ENCODE results near the gene SLC48A1. TPM values are rescaled to one million over a fixed set of nuclear protein-coding genes. Genes with fewer than 3 reads are reported as not detected.

SLC48A1 gene
- total RNA-seq, 2 experiments from 2014 or later: 4.5 to 5.8 TPM

GRCh38 chr12:47777741-47778558 lies 4.9 kb downstream of the SLC48A1 start:
- Histone ChIP-seq H3K36me3 (ENCODE audit: insufficient read depth, low read length) (peaks cover 7% of the 10 kb centered on the region), H3K4me1 (ENCODE audit: insufficient read depth, low read length) (peaks cover 35% of the 10 kb centered on the region), H3K9me3 (ENCODE audit: control insufficient read depth in 1 of 2, insufficient read depth in 1 of 2, low read length in 2 of 2) (no peaks in the 10 kb centered on the region), H3K4me3 (ENCODE audit: low read length) (no peak overlapping the region), H3K27me3 (ENCODE audit: control insufficient read depth in 1 of 2, insufficient read depth in 2 of 2, low read length in 2 of 2) (no peaks in the 10 kb centered on the region), H3K27ac (ENCODE audit: low read depth in 1 of 2, low read length in 2 of 2) (no peak overlapping the region)
- no peaks in the 10 kb centered on the region for H3K9me3 Mint-ChIP-seq
- ATAC-seq (ENCODE audit: poor library complexity) (no peak), DNase-seq (no peak)
- ChIA-PET CTCF (interaction anchor here (0.6 to 4.7 kb wide), 10 partner anchors 10 to 65 kb away, joined by 3 to 31 read pairs (median 6); no protein-coding TSS in a partner anchor), POLR2A (interaction anchor here (0.5 to 4.0 kb wide), 7 partner anchors 10 to 1075 kb away, joined by 3 to 13 read pairs (median 4); partner anchors contain the start of gene HDAC7)
- H3K4me1 Mint-ChIP-seq (ENCODE audit: low read depth): peaks cover 29% of the 10 kb centered on the region
- peaks cover 5% of the 10 kb centered on the region for H3K36me3 Mint-ChIP-seq (ENCODE audit: low read depth)
- intact Hi-C loops (cut with DNase I, micrococcal nuclease): loop anchor here (2.0 to 5.0 kb wide), 3 partner anchors 63 to 169 kb away; no protein-coding TSS in a partner anchor
- H3K27ac Mint-ChIP-seq: no peak overlapping the region
- peak overlapping the region; percentile 38 for H3K4me3 Mint-ChIP-seq
- TF ChIP-seq, protein P1, sequence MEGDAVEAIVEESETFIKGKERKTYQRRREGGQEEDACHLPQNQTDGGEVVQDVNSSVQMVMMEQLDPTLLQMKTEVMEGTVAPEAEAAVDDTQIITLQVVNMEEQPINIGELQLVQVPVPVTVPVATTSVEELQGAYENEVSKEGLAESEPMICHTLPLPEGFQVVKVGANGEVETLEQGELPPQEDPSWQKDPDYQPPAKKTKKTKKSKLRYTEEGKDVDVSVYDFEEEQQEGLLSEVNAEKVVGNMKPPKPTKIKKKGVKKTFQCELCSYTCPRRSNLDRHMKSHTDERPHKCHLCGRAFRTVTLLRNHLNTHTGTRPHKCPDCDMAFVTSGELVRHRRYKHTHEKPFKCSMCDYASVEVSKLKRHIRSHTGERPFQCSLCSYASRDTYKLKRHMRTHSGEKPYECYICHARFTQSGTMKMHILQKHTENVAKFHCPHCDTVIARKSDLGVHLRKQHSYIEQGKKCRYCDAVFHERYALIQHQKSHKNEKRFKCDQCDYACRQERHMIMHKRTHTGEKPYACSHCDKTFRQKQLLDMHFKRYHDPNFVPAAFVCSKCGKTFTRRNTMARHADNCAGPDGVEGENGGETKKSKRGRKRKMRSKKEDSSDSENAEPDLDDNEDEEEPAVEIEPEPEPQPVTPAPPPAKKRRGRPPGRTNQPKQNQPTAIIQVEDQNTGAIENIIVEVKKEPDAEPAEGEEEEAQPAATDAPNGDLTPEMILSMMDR (IDR thresholded peaks at IDR 0.05): no peak
- no peaks in the 10 kb centered on the region for H3K27me3 Mint-ChIP-seq

DNA sequence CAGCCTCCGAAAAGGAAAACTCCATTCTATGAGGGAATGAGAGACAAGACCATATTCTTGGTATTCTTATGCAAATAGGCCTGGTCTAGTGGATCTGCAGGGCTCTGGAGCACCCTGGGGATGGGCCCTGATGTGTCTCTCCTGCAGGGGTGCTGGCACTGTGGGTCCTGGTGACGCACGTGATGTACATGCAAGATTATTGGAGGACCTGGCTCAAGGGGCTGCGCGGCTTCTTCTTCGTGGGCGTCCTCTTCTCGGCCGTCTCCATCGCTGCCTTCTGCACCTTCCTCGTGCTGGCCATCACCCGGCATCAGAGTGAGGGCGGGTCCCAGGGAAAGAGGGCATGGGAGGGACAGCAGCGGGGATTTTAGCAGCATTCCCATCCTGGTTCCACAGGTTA lies 5.8 kb downstream of the SLC48A1 start:
- H3K4me3 ChIP-seq (ENCODE audit: low read length): no peak overlapping the region
- Mint-ChIP-seq H3K4me1 (ENCODE audit: low read depth) (peaks cover 26% of the 10 kb centered on the region), H3K27ac (peak overlapping the region; percentile 61), H3K9me3 (no peaks in the 10 kb centered on the region), H3K4me3 (no peak overlapping the region), H3K36me3 (ENCODE audit: low read depth) (peaks cover 12% of the 10 kb centered on the region), H3K27me3 (no peaks in the 10 kb centered on the region)
- H3K27ac ChIP-seq (ENCODE audit: low read depth in 1 of 2, low read length in 2 of 2): no peak overlapping the region
- H3K4me1 ChIP-seq (ENCODE audit: insufficient read depth, low read length): peaks cover 31% of the 10 kb centered on the region
- intact Hi-C loops (cut with DNase I, micrococcal nuclease): loop anchor here (1.0 to 5.0 kb wide), 7 partner anchors 37 to 168 kb away; no protein-coding TSS in a partner anchor
- CTCF ChIA-PET: interaction anchor here (0.6 to 4.7 kb wide), 21 partner anchors 11 to 66 kb away, joined by 3 to 31 read pairs (median 5); no protein-coding TSS in a partner anchor
- TF ChIP-seq, protein P1 (IDR thresholded peaks at IDR 0.05): no peak
- ATAC-seq (ENCODE audit: poor library complexity): no peak
- H3K27me3 ChIP-seq (ENCODE audit: control insufficient read depth in 1 of 2, insufficient read depth in 2 of 2, low read length in 2 of 2): no peaks in the 10 kb centered on the region
- peaks cover 11% of the 10 kb centered on the region for H3K36me3 ChIP-seq (ENCODE audit: insufficient read depth, low read length)
- no peak for DNase-seq
- no peaks in the 10 kb centered on the region for H3K9me3 ChIP-seq (ENCODE audit: control insufficient read depth in 1 of 2, insufficient read depth in 1 of 2, low read length in 2 of 2)
- POLR2A ChIA-PET: interaction anchor here (1.0 to 4.0 kb wide), 8 partner anchors 9 to 64 kb away, joined by 3 to 13 read pairs (median 5); partner anchors contain the start of gene HDAC7

DNA sequence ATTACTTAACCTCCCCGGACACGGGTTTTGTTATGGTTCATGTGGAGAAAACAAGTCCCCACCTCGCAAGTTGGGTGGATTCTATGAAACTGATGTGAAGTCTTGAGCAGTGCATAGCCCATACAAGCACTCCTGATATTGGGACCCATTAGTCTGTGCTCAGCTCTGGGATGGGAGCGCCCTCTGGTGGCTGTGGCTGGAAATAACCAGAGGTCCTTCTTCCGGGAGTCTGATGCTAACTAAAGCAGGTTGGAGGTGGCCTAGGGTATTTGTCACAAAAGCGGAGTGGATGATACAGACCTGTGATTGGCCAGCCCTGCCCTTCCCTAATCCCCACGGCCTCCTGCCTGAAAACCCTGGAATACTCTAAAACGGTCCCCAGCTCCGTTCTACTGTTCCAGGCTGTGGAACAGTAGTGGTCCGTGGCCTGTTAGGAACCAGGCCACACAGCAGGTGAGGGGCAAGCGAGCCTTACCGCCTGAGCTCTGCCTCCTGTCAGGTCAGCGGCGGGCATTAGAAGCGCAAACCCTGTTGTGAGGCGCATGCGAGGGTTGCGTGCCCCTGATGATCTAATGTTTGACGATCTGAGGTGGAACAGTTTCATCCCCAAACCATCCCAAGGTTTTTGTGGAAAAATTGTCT lies 6.4 kb downstream of the SLC48A1 start:
- POLR2A ChIA-PET: interaction anchor here (1.0 to 4.0 kb wide), 8 partner anchors 28 to 64 kb away, joined by 3 to 13 read pairs (median 5); partner anchors contain the start of gene HDAC7
- peaks cover 20% of the 10 kb centered on the region for H3K4me1 Mint-ChIP-seq (ENCODE audit: low read depth)
- Histone ChIP-seq H3K36me3 (ENCODE audit: insufficient read depth, low read length) (peaks cover 17% of the 10 kb centered on the region), H3K27me3 (ENCODE audit: control insufficient read depth in 1 of 2, insufficient read depth in 2 of 2, low read length in 2 of 2) (no peaks in the 10 kb centered on the region), H3K27ac (ENCODE audit: low read depth in 1 of 2, low read length in 2 of 2) (no peak overlapping the region), H3K4me3 (ENCODE audit: low read length) (no peak overlapping the region), H3K9me3 (ENCODE audit: control insufficient read depth in 1 of 2, insufficient read depth in 1 of 2, low read length in 2 of 2) (no peaks in the 10 kb centered on the region), H3K4me1 (ENCODE audit: insufficient read depth, low read length) (peaks cover 27% of the 10 kb centered on the region)
- peaks cover 18% of the 10 kb centered on the region for H3K36me3 Mint-ChIP-seq (ENCODE audit: low read depth)
- H3K27ac Mint-ChIP-seq: peak overlapping the region; percentile 61
- no peaks in the 10 kb centered on the region for H3K9me3 Mint-ChIP-seq
- H3K27me3 Mint-ChIP-seq: no peaks in the 10 kb centered on the region
- DNase-seq: peak; percentile 85 to 98 (median 92)
- ATAC-seq (ENCODE audit: poor library complexity): peak; percentile 99
- TF ChIP-seq, protein P1 (IDR thresholded peaks at IDR 0.05): peak; percentile 86
- intact Hi-C loops (cut with DNase I, micrococcal nuclease): loop anchor here (1.0 to 5.0 kb wide), 7 partner anchors 37 to 168 kb away; no protein-coding TSS in a partner anchor
- CTCF ChIA-PET: interaction anchor here (0.6 to 4.7 kb wide), 24 partner anchors 11 to 128 kb away, joined by 3 to 31 read pairs (median 4); no protein-coding TSS in a partner anchor
- peak overlapping the region; percentile 26 for H3K4me3 Mint-ChIP-seq
